Gastrocnemius medialis (tissue), 4 donors: ENCODE measurements around the gene C9orf50.

Experiments used
- CTCF ChIP-seq, 5 experiments: fragments of 450-650 bp in 3 of 5; fragments of 200-600 bp in 2 of 5; sonication (generic) in 2 of 5; IDR thresholded peaks in 4 of 5; conservative IDR thresholded peaks in 1 of 5; 1 replicate in 4 of 5; 2 replicates in 1 of 5; pipeline ENCODE4 v1.5.1; 2016 to 2019; ENCODE audit warnings: antibody characterized with exemption in 5 of 5, mild to moderate bottlenecking in 3 of 5, moderate library complexity in 3 of 5
- POLR2A ChIP-seq, 2 donors: fragments of 450-650 bp; IDR thresholded peaks; one replicate each; pipeline ENCODE4 v1.6.1; 2017; ENCODE audit warnings: antibody characterized with exemption in 2 of 2, mild to moderate bottlenecking in 2 of 2, moderate library complexity in 2 of 2

GRCh38 chr9:129566563-129567266 lies 54.2 kb downstream of the C9orf50 start:
- TF ChIP-seq CTCF (IDR thresholded peaks at IDR 0.05 in 4 of 5, conservative IDR thresholded peaks at IDR 0.05 in 1 of 5) (no peak), POLR2A (IDR thresholded peaks at IDR 0.05) (no peak)
